Fibroblast of the aortic adventitia (primary cell): ENCODE data around the gene CLEC16A. TPM values are rescaled to one million over a fixed set of nuclear protein-coding genes. Genes with fewer than 3 reads are reported as not detected.

ENCODE experiments used
- DNase-seq: peaks from one replicate; pipeline ENCODE4 v3.0.0-alpha.2; 2010; ENCODE audit warnings: low read depth
- H3K4me3 ChIP-seq: 2 replicates; pipeline ENCODE4 v1.5.1; 2011; ENCODE audit warnings: low read depth, mild to moderate bottlenecking, control low read depth, low read length, moderate library complexity
- total RNA-seq: library from RNA; depleted of rRNA; stranded (reverse); fragments of >200 nt; gene quantifications from 2 replicates; pipeline ENCODE4 v1.2.3, GENCODE V29; 2012; ENCODE audit warnings: low replicate concordance
- TF ChIP-seq, protein P1 (sequence below): IDR thresholded peaks from 2 replicates; pipeline ENCODE4 v1.5.1; 2011; ENCODE audit warnings: mild to moderate bottlenecking, low read length, control low read depth, inconsistent platforms; ENCODE audit not compliant: insufficient read depth

CLEC16A gene
- total RNA-seq, 1 donor = 16.3 TPM

DNA sequence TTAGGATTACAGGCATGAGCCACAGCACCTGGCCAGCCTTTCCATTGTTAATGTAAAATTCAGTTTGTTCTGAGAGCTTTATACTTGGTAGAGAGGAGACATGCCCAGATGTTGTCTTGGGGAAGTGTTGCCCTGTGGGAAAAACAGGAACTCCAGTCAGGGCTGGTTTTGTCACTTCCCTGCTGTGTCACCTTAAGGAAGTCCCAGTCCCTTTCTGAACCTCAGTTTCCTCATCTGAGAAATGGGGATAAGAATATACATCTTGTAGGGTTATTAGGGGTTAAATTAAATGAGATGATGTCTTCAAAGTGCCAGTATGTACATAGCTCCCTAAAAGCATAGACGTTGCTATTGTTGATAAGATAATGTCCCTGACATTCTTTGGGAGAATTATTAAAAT, 25.3 kb downstream of the CLEC16A start:
- no peak for DNase-seq
- TF ChIP-seq, protein P1, sequence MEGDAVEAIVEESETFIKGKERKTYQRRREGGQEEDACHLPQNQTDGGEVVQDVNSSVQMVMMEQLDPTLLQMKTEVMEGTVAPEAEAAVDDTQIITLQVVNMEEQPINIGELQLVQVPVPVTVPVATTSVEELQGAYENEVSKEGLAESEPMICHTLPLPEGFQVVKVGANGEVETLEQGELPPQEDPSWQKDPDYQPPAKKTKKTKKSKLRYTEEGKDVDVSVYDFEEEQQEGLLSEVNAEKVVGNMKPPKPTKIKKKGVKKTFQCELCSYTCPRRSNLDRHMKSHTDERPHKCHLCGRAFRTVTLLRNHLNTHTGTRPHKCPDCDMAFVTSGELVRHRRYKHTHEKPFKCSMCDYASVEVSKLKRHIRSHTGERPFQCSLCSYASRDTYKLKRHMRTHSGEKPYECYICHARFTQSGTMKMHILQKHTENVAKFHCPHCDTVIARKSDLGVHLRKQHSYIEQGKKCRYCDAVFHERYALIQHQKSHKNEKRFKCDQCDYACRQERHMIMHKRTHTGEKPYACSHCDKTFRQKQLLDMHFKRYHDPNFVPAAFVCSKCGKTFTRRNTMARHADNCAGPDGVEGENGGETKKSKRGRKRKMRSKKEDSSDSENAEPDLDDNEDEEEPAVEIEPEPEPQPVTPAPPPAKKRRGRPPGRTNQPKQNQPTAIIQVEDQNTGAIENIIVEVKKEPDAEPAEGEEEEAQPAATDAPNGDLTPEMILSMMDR = no peak
- H3K4me3 ChIP-seq = no peak overlapping the region

DNA sequence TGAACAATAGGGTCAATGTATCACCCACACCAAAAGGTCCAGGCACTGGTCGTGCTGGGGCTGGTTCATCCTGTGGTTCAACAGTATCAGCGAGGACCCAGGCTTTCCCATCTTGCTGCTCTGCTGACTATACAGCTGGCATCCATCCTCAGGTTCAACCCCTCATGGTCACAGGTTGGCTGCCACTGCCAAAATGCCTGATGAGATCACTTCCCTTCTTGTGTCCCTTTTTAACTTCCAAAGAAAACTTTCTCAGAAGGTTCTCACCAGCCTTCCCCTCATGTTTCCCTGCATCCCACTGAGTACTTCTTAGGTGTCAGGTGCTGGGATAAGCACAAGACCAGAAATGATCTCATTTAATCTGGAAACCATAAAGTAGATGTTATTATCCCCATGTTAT, 25.7 kb downstream of the CLEC16A start:
- H3K4me3 ChIP-seq = no peak overlapping the region
- TF ChIP-seq, protein P1 = no peak
- DNase-seq = peak; percentile 68

DNA sequence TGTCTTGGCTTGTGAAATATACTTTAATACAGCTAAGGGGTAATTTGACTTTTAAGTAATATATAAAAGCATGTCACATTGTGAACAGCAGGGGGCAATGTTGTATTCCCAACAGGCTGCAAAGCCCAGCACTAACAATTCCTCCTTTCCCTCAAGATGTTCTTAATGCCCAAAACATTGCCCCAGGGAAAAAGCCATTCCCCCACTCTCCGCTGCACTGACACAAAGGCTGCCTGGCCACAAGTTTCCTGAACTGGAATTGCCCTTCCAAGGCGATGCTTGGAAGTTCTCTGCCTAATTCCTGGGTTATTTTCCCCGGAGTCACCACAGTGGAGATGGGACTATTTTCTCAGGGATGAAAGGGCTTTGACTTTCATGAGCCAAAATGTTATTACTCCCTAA, 27.2 kb downstream of the CLEC16A start:
- H3K4me3 ChIP-seq = no peak overlapping the region
- TF ChIP-seq, protein P1 = peak; percentile 68

DNA sequence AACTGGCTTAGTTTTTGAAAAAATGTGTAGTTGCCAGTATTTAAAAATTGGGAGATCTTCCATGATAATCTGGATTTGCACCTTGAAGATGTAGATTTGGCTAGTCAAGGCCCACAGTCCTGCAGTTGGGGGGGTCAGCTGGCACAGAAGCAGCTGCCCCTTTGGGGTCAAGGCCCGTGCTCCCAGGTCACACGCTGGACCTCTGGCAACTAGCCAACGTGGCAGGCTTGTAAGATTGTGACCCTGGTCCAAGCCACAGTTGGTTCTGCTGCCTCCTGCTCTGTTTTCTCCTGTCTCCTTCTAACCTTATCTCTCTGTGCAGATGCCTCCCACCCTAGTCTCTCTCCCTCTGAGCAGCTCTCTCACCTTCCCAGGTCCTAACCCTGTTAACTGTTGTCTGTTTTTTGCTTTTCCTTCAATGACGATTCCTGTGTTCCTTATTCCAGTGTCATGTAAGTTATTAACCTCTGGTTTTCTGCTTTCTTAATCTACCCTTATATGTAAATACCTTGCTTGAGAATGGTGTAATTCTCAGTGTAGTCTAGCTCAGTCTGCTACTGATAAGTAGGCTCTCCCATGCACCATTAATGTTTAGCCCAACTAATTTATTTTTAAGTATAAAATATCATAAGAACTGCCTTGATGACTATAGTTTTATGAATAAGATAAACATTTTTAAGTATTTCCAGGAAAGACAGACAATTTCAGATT, 27.9 kb downstream of the CLEC16A start:
- TF ChIP-seq, protein P1 = no peak

More for the DNA sequence above, 27.2 kb downstream of the CLEC16A start:
- DNase-seq = peak; percentile 96

DNA sequence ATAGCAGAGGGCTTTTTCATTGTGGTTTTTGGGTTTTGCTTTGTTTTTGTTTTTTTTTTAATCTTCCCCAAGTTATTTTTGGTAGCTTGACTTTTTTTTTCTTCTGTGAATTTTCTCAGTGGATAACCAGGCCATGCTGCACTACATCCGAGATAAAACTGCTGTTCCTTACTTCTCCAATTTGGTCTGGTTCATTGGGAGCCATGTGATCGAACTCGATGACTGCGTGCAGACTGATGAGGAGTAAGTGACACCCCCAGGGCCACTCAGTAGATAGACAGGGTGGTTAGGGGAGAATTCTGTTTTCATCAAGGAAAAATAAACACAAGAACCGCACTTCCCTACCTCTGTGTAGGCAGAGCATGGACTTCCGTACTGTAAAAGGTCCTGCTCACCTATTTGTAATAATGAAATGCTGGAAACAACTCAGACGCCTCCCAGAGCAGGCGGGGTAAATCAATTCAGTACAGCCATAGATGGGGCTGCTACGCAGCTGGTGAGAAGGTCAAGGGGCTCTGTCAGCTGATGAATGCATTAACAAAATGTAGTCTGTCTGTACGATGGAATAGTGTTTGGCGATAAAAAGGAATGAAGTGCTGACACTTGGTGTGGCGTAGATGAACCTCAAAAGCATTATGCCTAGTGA, 28.6 kb downstream of the CLEC16A start:
- TF ChIP-seq, protein P1 = no peak
- no peak overlapping the region for H3K4me3 ChIP-seq
- no peak for DNase-seq

More for the DNA sequence above, 27.9 kb downstream of the CLEC16A start:
- DNase-seq = no peak
- no peak overlapping the region for H3K4me3 ChIP-seq

DNA sequence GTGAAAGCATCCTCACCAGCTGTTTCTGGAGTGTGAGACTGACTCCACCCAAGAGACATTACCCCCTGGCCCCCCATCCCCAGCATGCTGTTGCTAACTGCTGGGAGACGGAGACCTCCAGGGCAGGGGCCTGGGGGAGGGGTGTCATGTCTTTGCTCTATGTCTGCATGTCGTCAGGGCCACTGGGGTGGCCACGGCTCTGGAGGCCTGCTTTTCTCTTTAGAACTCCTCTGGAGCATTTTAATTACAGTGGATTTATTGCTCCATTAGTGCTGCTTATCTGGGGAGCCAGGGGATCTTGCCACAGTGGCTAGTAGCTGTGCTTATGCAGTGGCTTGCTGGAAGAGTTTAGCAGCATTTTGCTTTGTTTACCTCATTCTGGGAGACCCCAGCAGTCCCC, 32.3 kb downstream of the CLEC16A start:
- TF ChIP-seq, protein P1 = no peak
- DNase-seq = no peak
- no peak overlapping the region for H3K4me3 ChIP-seq
